Esophagus squamous epithelium (tissue), 4 donors: ENCODE measurements around the gene OCRL.

ENCODE experiments used
- CTCF ChIP-seq, 6 experiments: fragments of 450-650 bp in 4 of 6; fragments of 200-600 bp in 2 of 6; sonication (generic) in 2 of 6; IDR thresholded peaks; one replicate each; pipeline ENCODE4 v1.5.1; 2016 to 2019; ENCODE audit warnings: antibody characterized with exemption in 6 of 6, mild to moderate bottlenecking in 4 of 6, moderate library complexity in 4 of 6
- POLR2A ChIP-seq, 4 donors: fragments of 450-650 bp; IDR thresholded peaks; one replicate each; pipeline ENCODE4 v1.6.1; 2017; ENCODE audit warnings: antibody characterized with exemption in 4 of 4, mild to moderate bottlenecking in 4 of 4, moderate library complexity in 3 of 4

DNA sequence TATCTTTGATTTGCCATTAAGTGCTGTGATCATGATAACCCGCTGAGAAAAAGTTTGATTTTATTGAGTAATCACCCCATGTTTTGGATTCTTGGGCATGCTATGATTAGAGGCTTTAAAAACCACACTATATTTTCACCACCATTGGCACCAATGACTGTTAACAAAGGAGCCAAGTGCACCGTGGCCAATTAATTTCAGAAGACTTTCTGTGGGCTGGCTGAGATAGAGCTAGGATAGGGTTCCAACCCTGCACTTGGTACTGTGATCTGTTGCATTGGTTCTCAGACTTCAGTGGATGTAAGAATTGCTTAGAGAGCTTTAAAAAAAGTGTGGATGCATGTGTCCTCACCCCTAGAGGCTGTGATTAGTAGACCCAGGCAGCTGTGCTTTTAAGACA, 32.4 kb downstream of the OCRL start:
- no peak for TF ChIP-seq CTCF (IDR thresholded peaks at IDR 0.05)
- TF ChIP-seq POLR2A (IDR thresholded peaks at IDR 0.05) = no peak
